Activated CD8-positive, alpha-beta memory T cell treated with anti-CD3 and anti-CD28 coated beads for 1 hour (primary cell): Measurements from ENCODE around the gene NTNG2.
"Not testable (repeated sequence)": the region's sequence is repeated elsewhere in the genome, so short reads cannot be mapped to it uniquely, and the experiment has no call there.

Source experiments
- DNase-seq, 2 donors: peaks; one replicate each; pipeline ENCODE4 v3.0.0-alpha.2; 2020; ENCODE audit warnings: low read depth in 1 of 2; ENCODE audit errors: extremely low read depth in 1 of 2

The NTNG2 gene

GRCh38 chr9:132247942-132248341 lies 86.1 kb downstream of the NTNG2 start:
- DNase-seq: no peak

DNA sequence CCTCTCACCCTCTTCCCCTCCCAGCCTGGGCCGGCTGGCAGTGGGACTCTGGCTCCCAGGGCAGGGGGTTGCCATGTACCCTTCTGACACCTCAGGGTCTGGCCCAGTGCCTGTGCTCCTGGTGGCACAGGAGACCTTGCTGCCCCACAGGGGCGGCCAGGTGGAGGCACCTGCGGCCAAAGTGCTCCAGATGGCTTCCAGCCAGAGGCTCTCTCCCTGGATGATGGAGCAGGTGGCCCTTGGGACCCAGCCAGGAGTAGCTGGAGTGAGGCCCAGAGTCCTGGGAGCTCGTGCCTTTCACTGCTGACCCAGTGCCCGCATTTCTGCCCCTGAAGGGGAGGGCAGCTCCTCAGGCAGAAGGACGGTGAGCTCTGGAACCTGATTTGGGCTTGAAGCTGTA lies 87.3 kb downstream of the NTNG2 start:
- no peak for DNase-seq

DNA sequence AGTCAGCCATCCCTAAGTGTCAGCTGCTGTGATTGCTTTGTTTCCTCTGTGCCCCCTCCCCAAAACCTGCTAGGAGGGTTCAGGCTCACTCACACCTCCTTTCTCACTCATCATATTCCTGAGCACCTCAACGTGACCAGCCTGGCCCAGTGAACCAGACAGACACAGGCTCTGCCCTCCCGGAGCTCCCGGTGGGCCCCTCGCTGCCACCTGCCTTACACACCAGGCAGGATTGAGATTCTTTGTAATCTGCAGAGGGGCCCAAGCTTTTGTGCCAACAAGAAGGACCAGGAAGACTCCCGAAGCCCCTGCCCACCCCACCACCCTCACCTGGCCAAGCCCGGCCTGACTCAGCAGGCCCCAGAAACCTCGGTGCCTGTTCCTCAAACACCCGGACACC lies 87.8 kb downstream of the NTNG2 start:
- no peak for DNase-seq

GRCh38 chr9:132250324-132251262 lies 88.7 kb downstream of the NTNG2 start:
- DNase-seq: no peak

- no peak for DNase-seq
These were observed 99.0 kb downstream of the NTNG2 start for GRCh38 chr9:132260846-132261245.

GRCh38 chr9:132266017-132266416 lies 104.2 kb downstream of the NTNG2 start:
- DNase-seq: no peak

- DNase-seq: no peak
These were observed 105.8 kb downstream of the NTNG2 start for GRCh38 chr9:132267660-132268059.

GRCh38 chr9:132268725-132269352 lies 107.0 kb downstream of the NTNG2 start:
- peak; percentile 41 to 45 for DNase-seq

GRCh38 chr9:132269704-132270516 lies 108.1 kb downstream of the NTNG2 start:
- DNase-seq: not testable (repeated sequence)

DNA sequence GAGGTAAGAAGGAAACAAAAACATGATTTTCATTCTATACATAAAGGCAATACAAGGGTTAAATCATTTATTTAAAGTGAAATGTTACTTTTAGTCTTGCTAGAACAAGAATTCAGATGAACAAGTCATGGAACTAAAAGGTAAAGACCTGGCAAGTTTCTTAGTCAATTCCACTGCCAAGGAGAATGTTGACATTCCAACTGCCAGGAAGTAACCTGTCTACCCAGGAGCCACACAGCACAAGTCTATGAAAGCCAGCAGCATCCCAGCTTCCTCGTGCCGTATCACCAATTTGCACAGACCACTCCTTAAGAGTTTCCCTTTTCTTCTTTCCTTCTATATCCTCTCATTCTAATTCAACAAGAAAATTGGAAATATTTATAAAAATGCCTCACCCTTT lies 113.0 kb downstream of the NTNG2 start:
- no peak for DNase-seq

GRCh38 chr9:132283165-132283564 lies 121.3 kb downstream of the NTNG2 start:
- no peak for DNase-seq

- no peak for DNase-seq
These were observed 122.0 kb downstream of the NTNG2 start for GRCh38 chr9:132283863-132284262.

GRCh38 chr9:132287256-132287760 lies 125.5 kb downstream of the NTNG2 start:
- no peak for DNase-seq

DNA sequence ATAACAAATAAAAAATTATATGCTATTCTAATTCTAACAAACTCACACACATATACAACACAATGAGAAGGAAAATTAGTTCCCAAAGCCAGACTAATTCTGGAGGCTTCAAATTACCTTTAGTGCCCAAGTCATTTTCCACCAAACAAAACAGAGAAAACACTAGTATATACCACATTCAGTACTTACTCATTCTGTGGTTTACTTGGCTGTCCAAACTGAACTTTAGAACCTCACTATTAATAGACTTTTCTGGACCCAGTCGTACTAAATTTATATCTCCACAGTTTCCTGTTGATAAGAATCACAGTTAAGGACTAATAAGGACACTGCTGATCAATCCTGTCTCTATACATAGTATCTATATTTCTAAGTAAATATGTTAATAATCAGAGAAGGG lies 126.5 kb downstream of the NTNG2 start:
- no peak for DNase-seq

DNA sequence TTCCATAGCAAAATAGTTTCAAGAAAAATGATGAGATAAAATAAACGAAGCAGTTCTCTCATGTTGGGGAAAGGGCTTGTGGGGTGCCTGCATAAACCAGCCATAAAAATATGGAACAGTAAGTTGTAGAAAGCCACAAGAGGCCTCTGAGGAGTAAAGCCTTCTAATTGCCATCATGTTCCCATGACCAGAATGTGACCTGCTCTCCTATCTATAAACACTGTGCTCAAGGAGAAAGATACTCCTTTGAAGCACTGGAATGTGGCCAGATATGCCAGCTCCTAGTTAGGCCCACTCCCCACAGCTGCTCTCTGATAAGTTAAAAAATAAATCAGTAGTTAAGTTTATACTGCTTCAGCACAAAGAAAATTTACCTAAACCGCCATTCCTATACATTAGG lies 127.1 kb downstream of the NTNG2 start:
- DNase-seq: no peak

DNA sequence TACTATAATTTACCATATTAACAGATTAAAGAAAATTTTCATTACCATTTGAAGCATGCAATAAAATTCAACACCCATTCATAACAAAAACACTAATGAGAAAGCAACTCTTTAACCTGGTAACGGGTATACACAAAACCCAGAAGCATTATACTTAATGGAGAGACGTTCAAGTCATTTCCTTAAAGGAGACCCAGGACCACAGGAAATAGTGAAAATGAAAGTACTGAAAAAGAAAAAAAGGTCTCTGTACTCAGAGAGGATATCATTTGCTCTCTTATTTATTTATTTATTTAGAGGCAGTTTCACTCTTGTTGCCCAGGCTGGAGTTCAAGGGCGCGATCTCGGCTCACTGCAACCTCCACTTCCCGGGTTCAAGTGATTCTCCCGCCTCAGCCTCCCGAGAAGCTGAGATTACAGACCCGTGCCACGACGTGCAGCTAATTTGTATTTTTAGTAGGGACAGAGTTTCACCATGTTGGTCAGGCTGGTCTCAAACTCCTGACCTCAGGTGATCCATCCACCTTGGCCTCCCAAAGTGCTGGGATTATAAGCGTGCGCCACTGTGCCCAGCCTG lies 131.4 kb downstream of the NTNG2 start:
- DNase-seq: no peak
